Stimulated activated CD8-positive, alpha-beta memory T cell treated with anti-CD3 and anti-CD28 coated beads, Interleukin-15, amount 100 ng/mL, for 48 hours (primary cell): ENCODE measurements around the gene CDR2.
"Not testable (repeated sequence)": the region's sequence is repeated elsewhere in the genome, so short reads cannot be mapped to it uniquely, and the experiment has no call there.

Experiments
- DNase-seq, 2 donors: peaks; one replicate each; pipeline ENCODE4 v3.0.0-alpha.2; 2020; ENCODE audit warnings: low read depth in 2 of 2

The CDR2 gene

DNA sequence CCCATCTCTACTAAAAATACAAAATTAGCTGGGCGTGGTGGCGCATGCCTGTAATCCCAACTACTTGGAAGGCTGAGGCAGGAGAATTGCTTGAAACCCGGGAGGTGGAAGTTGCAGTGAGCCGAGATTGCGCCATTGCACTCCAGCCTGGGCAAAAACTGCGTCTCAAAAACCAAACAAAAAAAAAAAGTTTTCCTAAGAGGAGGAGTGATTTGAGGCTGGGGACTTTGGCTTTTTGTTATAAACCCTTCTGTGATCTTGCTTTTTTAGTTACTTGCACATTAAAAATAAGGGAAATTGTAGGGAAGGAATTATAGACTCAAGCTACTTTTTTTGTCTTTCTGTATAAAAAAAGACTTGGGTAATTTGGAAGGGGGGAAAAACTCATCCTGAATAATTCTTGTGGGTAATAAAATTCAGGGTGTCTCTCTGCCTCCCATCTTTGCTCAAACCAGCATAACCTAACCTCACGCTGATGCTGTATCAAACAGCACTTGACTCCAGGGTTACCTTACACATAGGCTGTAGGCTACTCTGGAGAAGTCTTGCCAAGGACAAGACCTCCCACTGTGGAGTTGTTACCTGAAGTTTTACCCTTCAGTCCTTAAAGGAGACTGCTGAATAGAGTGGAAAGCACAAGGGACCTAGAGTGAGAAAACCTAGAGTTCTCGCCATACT is 1.7 kb upstream of the CDR2 start:
- no peak for DNase-seq

- no peak for DNase-seq
These were observed 921 bp upstream of the CDR2 start for GRCh38 chr16:22375117-22375962.

DNA sequence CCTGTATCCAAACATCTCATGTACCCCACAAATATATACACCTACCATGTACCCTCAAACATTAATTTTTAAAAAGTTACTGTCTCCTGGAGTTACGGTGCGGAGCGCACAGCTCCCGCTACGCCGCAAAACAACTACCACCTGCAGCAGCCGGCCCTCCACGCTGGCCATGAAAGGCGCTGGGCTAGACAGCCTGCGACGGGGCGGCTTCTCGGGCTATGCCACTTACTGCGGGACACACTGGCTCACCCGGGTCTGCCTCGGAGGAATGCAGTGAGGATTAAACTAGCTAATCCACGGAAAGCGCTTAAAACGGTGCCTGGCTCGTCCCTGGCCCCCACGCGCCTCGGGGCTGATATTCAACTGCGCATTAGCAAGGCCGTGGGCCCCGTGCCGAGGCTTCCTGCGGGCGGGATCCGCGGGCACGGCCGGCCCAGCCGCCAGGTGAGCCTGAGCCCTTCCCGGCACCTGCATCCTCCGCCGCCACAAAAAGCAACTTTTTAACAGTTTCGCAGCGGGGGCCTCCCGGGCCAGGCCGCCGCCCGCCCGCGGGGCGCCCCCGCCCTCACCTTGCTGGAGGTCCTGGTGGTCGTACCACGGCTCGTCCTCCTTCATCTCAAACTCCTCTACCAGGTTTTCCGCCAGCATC is 633 bp downstream of the CDR2 start:
- DNase-seq, result peak in 1 of 2 donors; percentile 15

GRCh38 chr16:22372882-22373661 is 1.3 kb downstream of the CDR2 start:
- DNase-seq, result no peak

- DNase-seq, result no peak
These were observed 4.2 kb downstream of the CDR2 start for GRCh38 chr16:22370038-22370820.

DNA sequence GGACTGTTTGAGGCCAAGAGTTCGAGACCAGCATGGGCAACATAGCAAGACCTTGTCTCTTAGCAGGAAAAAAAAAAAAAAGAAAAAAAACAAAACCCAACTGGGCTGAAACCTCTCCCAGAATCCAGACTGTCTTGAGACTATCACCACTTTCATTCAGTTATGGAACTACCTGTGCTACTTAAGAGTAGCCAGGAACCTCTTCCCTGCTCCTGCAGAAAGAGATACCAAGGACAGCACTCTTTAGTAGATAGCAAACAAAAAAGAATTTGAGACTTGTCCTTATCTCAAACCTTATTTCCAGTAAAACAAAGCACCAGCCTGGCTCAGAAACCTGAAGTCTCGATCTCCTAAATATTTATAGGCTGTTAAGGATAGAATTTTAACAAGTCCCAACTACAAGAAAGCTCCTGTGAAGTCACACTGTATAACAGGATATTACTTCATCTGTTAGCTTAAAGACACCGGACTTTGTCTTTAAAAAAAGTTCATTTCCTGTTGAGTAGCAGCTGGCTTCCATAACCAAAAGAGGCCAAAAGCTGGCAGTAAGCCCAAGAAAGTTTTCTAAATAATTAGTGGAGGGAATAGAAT is 5.1 kb downstream of the CDR2 start:
- DNase-seq, result no peak

DNA sequence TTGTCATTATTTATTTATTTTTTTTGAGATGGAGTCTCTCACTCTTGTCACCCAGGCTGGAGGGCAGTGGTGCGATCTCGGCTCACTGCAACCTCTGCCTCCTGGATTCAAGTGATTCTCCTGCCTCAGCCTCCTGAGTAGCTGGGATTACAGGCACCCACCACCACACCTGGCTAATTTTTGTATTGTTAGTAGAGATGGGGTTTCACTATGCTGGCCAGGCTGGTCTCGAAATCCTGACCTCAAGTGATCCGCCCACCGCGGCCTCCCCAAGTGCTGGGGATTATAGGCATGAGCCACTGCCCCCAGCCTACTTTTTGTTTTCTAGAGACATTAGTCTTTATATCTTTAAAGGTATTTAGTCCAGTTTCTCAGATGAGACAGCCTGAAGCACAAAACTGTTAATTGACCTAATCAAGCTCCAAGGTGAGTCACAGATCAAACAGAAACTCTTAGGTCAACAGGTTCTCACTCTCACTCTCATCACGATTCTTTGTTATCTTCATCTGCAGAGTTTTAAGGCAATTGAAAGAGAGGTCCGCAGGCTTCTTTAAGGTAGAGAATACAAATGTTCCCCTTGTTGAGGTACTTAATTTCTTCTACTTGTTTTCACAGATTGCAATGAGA is 6.1 kb downstream of the CDR2 start:
- not testable (repeated sequence) for DNase-seq

DNA sequence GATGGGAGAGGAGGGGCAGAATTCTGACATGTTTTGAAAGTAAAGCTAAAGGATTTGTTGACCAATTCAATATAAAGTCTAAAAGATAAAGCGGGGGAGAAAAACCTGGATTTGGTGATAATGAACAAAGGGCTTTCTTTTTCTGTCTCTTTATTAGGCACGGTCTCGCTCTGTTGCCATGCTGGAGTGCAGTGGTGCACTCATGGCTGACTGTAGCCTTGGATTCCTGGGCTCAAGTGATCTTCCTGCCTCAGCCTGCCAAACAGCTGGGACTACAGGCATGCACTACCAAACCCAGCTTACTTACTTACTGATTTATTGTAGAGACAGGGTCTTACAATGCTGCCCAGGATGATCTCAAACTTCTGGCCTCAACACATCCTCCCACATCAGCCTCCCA is 7.5 kb downstream of the CDR2 start:
- DNase-seq, result no peak

DNA sequence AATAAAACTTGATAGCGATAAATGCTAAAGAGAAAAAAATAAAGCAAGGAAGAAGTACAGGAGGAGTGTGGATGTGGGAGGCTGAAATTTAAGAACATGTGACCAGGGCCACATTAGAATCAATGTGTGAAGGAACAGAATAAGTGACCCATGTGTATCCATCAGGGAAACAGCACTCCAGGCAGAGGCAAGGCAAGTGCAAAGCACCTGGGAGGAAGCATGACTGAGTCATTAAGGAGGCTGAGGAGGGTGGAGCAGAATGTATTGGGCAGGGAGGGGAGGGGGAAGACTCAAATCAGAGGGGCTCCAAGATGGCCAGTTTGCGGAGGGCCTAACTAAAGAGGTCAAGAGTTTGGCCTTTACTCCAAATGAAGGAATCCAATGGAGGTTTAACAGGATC is 8.0 kb downstream of the CDR2 start:
- DNase-seq, result no peak

DNA sequence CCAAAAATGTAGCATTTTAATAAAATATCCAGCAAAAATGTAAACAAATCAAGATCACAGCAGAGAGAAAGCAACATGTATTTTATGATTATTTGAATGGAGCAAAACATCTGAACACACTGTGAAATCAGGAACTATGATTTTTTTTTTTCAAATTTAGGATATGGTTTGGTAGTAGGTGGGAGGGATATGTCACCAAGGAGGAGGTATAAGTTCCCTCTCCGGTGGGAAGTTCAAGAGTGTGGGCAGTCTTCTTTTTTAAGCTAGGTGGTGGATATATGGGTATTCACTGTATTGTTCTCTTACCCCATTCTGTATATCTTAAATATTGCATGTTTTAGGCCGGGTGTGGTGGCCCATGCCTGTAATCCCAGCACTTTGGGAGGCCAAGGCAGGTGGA is 10.2 kb downstream of the CDR2 start:
- no peak for DNase-seq

DNA sequence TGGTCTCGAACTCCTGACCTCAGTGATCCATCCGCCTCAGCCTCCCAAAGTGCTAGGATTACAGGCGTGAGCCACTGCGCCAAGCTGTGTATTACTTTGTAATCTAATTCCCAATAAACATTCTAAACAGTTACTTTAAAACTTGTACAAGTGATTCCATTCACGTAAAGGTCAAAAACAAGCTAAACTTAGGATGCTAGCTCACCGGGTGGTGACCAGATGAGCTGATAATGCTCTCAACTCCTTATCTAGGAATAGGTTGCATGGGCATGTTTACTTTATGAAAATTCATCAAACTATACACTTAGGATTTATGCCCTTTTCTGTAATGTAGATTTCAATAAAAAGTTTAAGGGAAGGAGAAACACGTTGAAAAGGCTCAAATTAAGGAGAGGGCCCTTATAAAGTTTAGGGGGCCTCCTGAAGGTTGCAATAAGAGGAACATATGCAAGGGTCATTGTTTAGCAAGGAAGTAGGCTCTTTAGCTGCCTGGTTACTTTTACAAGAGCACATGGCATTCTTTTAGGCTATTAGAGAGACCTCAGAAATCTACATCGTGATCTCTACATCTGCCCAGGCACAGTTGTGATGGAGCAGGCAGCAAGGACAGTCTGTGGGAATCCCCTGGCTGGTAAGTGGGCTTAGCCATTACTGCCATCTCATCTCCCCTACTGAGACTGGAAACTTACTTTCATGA is 13.3 kb downstream of the CDR2 start:
- no peak for DNase-seq

DNA sequence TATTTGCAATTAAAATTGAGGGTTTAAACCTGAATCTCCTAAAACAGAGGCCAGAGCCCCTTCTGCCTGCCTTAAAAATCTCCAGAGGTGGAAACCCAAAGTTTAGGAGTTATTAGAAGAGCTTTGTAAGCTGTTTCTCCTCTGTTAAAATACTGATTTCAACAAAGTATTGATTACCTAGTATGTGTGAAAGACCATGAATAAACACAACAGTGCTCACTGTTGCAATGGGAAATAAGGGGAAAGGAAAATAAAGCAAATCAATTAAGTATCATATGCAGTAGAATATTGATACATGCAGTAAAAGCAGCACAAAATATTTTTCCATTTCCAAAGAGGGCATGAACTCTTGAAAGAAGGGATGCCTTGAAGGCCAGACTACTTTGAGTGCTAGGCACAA is 14.7 kb downstream of the CDR2 start:
- DNase-seq, result no peak

- DNase-seq, result no peak
These were observed 16.4 kb downstream of the CDR2 start for GRCh38 chr16:22358000-22358399.

DNA sequence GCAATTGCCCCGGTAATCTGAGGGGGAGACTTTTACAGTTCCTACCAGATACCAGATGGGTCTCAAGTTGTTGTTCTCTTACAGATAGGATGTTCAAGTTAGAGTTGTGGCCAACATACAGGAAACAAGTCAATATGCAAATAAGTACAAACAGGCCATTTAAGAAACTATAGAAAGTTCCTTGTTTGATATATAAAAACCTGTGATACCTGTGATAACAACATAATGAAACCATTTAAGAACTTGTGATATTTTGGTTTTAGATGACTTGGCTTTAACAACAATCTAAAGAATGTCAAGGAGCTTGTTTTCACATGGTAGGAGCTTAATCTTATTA is 16.8 kb downstream of the CDR2 start:
- DNase-seq, result no peak

DNA sequence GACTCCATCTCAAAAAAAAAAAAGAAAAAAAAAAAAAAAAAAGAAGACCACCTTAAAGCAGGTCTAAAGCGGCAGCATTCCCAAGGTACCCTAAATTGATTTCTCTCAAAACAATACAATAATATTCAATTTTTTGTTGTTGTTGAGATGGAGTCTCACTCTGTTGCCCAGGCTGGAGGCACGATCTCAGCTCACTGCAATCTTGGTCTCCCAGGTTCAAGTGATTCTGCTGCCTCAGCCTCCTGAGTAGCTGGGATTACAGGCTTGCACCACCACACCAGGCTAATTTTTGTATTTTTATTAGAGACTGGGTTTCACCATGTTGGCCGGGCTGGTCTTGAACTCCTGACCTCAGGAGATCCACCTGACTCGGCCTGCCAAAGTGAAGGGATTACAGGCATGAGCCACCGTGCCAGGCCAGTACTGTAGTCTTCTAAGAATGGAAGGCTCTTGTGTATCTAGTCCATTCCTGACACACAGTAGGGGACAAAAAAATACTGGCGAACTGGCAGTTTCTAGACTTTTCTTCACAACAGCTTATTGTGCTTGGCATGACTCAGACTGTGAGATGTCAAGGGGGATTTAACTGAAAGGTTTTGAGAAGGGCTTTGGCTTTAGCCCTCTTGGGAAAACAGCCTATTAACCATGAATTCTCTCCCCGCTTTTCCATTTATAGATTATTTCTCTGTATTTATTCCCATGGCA is 17.3 kb downstream of the CDR2 start:
- no peak for DNase-seq

DNA sequence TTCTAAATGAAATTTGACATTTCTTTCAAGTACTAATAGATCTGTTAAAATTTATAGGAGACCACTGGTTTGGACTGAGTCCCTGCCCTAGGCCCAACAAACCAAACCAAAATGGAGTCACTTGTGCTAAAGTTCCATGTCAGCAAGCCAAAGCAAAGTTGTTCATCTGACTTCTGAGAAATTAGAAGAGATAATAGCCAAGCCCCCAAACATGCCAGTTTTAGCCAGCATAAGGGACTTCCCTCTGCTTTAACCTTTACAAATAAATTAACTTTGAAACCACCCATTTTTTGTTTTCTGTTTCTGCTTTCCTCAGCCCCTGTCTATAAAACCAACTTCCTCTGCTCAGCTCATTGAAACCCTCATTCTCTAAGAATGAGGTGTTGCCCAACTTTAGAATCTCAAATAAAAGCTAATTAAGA is 18.9 kb downstream of the CDR2 start:
- DNase-seq, result no peak

DNA sequence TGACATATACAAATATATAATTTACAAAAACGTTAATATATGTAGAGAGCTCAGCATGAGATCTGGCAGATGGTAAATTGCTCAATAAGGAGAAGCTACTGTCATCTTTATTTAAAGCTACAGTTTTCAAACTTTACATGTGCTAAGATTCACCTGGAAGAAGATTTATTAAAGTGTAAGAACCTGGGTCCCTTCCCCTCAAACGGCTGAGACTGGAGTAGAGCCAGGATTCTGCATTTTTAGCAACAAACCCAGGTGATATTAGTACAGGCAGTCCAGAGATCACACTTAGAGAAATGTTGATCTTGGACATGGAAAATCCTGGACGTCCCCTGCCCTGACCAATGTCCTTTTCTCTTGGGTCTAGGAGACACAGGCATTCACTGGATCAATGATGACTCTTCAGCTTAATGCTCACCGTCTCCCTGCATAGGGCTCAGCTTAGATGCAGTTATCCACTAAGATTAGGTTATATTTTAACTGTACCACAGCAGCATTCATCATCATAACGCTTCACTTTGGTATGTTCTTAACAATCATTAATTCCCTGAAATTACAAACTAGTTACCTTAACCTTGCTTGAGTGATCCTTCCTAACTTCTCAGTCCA is 20.4 kb downstream of the CDR2 start:
- no peak for DNase-seq

- DNase-seq, result no peak
These were observed 21.1 kb downstream of the CDR2 start for GRCh38 chr16:22353191-22353919.
